Breast epithelium (tissue), 4 donors: ENCODE measurements around the gene WWC2. TPM values are rescaled to one million over a fixed set of nuclear protein-coding genes. Genes with fewer than 3 reads are reported as not detected.

ENCODE experiments used
- DNase-seq, 2 donors: peaks; one replicate each; pipeline ENCODE4 v3.0.0-alpha.2; 2019; ENCODE audit warnings: low spot score in 2 of 2
- H3K27ac ChIP-seq, 2 donors: fragments of 200-600 bp; sonication (generic) in 1 of 2; one replicate each; pipeline ENCODE4 v1.5.1; 2016 to 2019; ENCODE audit warnings: mild to moderate bottlenecking in 1 of 2
- H3K27me3 ChIP-seq, 2 donors: fragments of 200-600 bp; sonication (generic) in 1 of 2; one replicate each; pipeline versions ENCODE4 v1.5.1 to v1.6.0; 2017 to 2019; ENCODE audit warnings: control low read depth in 1 of 2, mild to moderate bottlenecking in 1 of 2
- H3K36me3 ChIP-seq: fragments of 200-600 bp; one replicate; pipeline ENCODE4 v1.5.1; 2019
- H3K4me1 ChIP-seq, 2 donors: fragments of 200-600 bp; sonication (generic); one replicate each; pipeline ENCODE4 v1.5.1; 2016 to 2019; ENCODE audit warnings: control low read depth in 1 of 2
- H3K4me3 ChIP-seq, 3 donors: fragments of 200-600 bp; sonication (generic); 1 replicate in 2 of 3; 2 replicates in 1 of 3; pipeline ENCODE4 v1.5.1; 2016 to 2019; ENCODE audit warnings: mild to moderate bottlenecking in 3 of 3, moderate library complexity in 2 of 3
- H3K9me3 ChIP-seq, 2 donors: fragments of 200-600 bp; sonication (generic) in 1 of 2; one replicate each; pipeline ENCODE4 v1.5.1; 2016 to 2019; ENCODE audit warnings: control low read depth in 1 of 2
- CTCF ChIP-seq, 3 donors: fragments of 450-650 bp; IDR thresholded peaks; one replicate each; pipeline ENCODE4 v1.5.1; 2016 to 2017; ENCODE audit warnings: antibody characterized with exemption in 3 of 3, mild to moderate bottlenecking in 3 of 3, moderate library complexity in 3 of 3
- POLR2A ChIP-seq: fragments of 450-650 bp; IDR thresholded peaks from one replicate; pipeline ENCODE4 v1.6.1; 2016; ENCODE audit warnings: antibody characterized with exemption, mild to moderate bottlenecking, moderate library complexity
- POLR2AphosphoS5 ChIP-seq, 3 donors: sonication (generic); formaldehyde crosslinking; IDR thresholded peaks; one replicate each; pipeline ENCODE4 v1.6.1; 2017; ENCODE audit warnings: antibody characterized with exemption in 3 of 3
- intact Hi-C: fragments of 100-400 bp; cut with DNase I; formaldehyde crosslinking; loops from one replicate; pipeline ENCODE4 v1.15.1; 2023; ENCODE audit warnings: low total_unique reads
- total RNA-seq, 3 donors: library from RNA; depleted of rRNA; stranded (reverse); fragments of >200 nt; gene quantifications; one replicate each; pipeline ENCODE4 v1.1.0, GENCODE V29; 2016

WWC2 gene
- total RNA-seq, 3 donors from 2014 or later = 37.4 to 40.4 (median 40.3) TPM

GRCh38 chr4:183337349-183337748, 238.3 kb downstream of the WWC2 start:
- intact Hi-C loops = no loop called here
- H3K27me3 ChIP-seq = no peaks in the 10 kb centered on the region
- no peaks in the 10 kb centered on the region for H3K36me3 ChIP-seq
- TF ChIP-seq POLR2A = no peak
- TF ChIP-seq CTCF (IDR thresholded peaks at IDR 0.05) = no peak
- TF ChIP-seq POLR2AphosphoS5 (IDR thresholded peaks at IDR 0.05) = no peak
- H3K27ac ChIP-seq = peak overlapping the region in 1 of 2 donors; percentile 14
- no peak for DNase-seq
- H3K9me3 ChIP-seq = no peaks in the 10 kb centered on the region
- no peaks in the 10 kb centered on the region for H3K4me1 ChIP-seq
- H3K4me3 ChIP-seq = no peak overlapping the region

GRCh38 chr4:183337833-183338232, 238.8 kb downstream of the WWC2 start:
- H3K9me3 ChIP-seq = no peaks in the 10 kb centered on the region
- peak overlapping the region in 1 of 2 donors; percentile 14 for H3K27ac ChIP-seq
- intact Hi-C loops = no loop called here
- no peaks in the 10 kb centered on the region for H3K4me1 ChIP-seq
- H3K27me3 ChIP-seq = no peaks in the 10 kb centered on the region
- TF ChIP-seq POLR2A (no peak), POLR2AphosphoS5 (IDR thresholded peaks at IDR 0.05) (no peak), CTCF (IDR thresholded peaks at IDR 0.05) (no peak)
- no peaks in the 10 kb centered on the region for H3K36me3 ChIP-seq
- no peak overlapping the region for H3K4me3 ChIP-seq
- DNase-seq = no peak

- Histone ChIP-seq H3K36me3 (no peaks in the 10 kb centered on the region), H3K4me3 (peak overlapping the region in 1 of 3 donors; percentile 12), H3K27ac (no peak overlapping the region), H3K4me1 (no peaks in the 10 kb centered on the region), H3K9me3 (no peaks in the 10 kb centered on the region), H3K27me3 (no peaks in the 10 kb centered on the region)
- no peak for DNase-seq
- intact Hi-C loops = no loop called here
- no peak for TF ChIP-seq CTCF (IDR thresholded peaks at IDR 0.05)
- TF ChIP-seq POLR2A = no peak
- no peak for TF ChIP-seq POLR2AphosphoS5 (IDR thresholded peaks at IDR 0.05)
Measured at GRCh38 chr4:183342541-183343533, 243.8 kb downstream of the WWC2 start.

- no peaks in the 10 kb centered on the region for H3K9me3 ChIP-seq
- intact Hi-C loops = no loop called here
- H3K27me3 ChIP-seq = no peaks in the 10 kb centered on the region
- TF ChIP-seq CTCF (IDR thresholded peaks at IDR 0.05) = no peak
- TF ChIP-seq POLR2AphosphoS5 (IDR thresholded peaks at IDR 0.05) = no peak
- TF ChIP-seq POLR2A = no peak
- no peaks in the 10 kb centered on the region for H3K4me1 ChIP-seq
- H3K36me3 ChIP-seq = no peaks in the 10 kb centered on the region
- no peak for DNase-seq
- no peak overlapping the region for H3K27ac ChIP-seq
- no peak overlapping the region for H3K4me3 ChIP-seq
Measured at GRCh38 chr4:183343730-183344129, 244.7 kb downstream of the WWC2 start.

- H3K36me3 ChIP-seq = no peaks in the 10 kb centered on the region
- intact Hi-C loops = no loop called here
- TF ChIP-seq POLR2A = no peak
- H3K4me3 ChIP-seq = no peak overlapping the region
- H3K9me3 ChIP-seq = no peaks in the 10 kb centered on the region
- DNase-seq = no peak
- H3K27me3 ChIP-seq = no peaks in the 10 kb centered on the region
- no peak overlapping the region for H3K27ac ChIP-seq
- H3K4me1 ChIP-seq = no peaks in the 10 kb centered on the region
Measured at GRCh38 chr4:183344523-183345255, 245.6 kb downstream of the WWC2 start.
